OCI-LY1 (cell line): ENCODE data around the gene ELFN2.

Source experiments
- EZH2 ChIP-seq: fragments of 200-600 bp; sonication (generic), shearing (Covaris generic); IDR thresholded peaks from 2 replicates; pipeline ENCODE4 v1.8.0; 2017; ENCODE audit warnings: borderline replicate concordance, mixed run types, mild to moderate bottlenecking, antibody characterized with exemption, low read length, moderate library complexity, mixed read lengths
- TF ChIP-seq, protein P1 (sequence below): fragments of 200-600 bp; sonication (generic), shearing (Covaris generic); IDR thresholded peaks from 2 replicates; pipeline ENCODE4 v1.5.1; 2017; ENCODE audit warnings: mild to moderate bottlenecking, antibody characterized with exemption, low read length, moderate library complexity, mixed read lengths

DNA sequence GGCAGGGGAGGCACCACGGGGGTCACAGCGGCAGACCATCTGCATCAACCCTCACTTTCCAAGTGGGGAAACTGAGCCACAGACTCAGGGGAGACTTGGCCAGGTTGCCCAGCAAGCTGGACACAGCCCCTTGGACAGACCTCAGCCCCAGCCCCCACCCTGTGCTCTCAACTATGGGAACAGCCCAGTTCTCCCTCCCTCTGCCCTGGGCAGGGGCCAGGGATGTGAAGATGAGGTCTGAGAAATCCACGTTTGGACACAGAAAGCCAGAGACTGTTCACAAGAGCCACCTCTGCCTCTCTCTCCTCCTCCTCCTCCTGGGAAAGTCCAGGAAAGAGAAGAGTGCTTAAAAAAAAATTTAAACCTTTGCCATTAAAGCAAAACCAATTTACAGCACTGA is 50.1 kb downstream of the ELFN2 start:
- TF ChIP-seq EZH2: no peak
- TF ChIP-seq, protein P1, sequence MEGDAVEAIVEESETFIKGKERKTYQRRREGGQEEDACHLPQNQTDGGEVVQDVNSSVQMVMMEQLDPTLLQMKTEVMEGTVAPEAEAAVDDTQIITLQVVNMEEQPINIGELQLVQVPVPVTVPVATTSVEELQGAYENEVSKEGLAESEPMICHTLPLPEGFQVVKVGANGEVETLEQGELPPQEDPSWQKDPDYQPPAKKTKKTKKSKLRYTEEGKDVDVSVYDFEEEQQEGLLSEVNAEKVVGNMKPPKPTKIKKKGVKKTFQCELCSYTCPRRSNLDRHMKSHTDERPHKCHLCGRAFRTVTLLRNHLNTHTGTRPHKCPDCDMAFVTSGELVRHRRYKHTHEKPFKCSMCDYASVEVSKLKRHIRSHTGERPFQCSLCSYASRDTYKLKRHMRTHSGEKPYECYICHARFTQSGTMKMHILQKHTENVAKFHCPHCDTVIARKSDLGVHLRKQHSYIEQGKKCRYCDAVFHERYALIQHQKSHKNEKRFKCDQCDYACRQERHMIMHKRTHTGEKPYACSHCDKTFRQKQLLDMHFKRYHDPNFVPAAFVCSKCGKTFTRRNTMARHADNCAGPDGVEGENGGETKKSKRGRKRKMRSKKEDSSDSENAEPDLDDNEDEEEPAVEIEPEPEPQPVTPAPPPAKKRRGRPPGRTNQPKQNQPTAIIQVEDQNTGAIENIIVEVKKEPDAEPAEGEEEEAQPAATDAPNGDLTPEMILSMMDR: no peak
